H9 (cell line): ENCODE data around the gene PJA1. TPM values are rescaled to one million over a fixed set of nuclear protein-coding genes. Genes with fewer than 3 reads are reported as not detected.

Experiments used
- DNase-seq: peaks from one replicate; pipeline ENCODE4 v3.0.0-alpha.2; 2017
- H2AFZ ChIP-seq: one replicate; pipeline ENCODE4 v1.6.1; 2013; ENCODE audit warnings: mild to moderate bottlenecking, low read length, control low read depth, moderate library complexity
- H2AK5ac ChIP-seq: 2 replicates; pipeline ENCODE4 v1.6.1; 2013; ENCODE audit warnings: low read length, control low read depth, mixed read lengths; ENCODE audit not compliant: insufficient read length
- H2BK120ac ChIP-seq: one replicate; pipeline ENCODE4 v1.6.1; 2013; ENCODE audit warnings: low read depth, mild to moderate bottlenecking, low read length, control low read depth, inconsistent platforms; ENCODE audit not compliant: poor library complexity, severe bottlenecking
- H2BK12ac ChIP-seq: 2 replicates; pipeline ENCODE4 v1.6.1; 2013; ENCODE audit warnings: low read length, control low read depth, mixed read lengths, low read depth; ENCODE audit not compliant: insufficient read length
- H2BK15ac ChIP-seq: 2 replicates; pipeline ENCODE4 v1.6.1; 2013; ENCODE audit warnings: low read depth, low read length, control low read depth
- H2BK20ac ChIP-seq: one replicate; pipeline ENCODE4 v1.6.1; 2013; ENCODE audit warnings: low read depth, mild to moderate bottlenecking, low read length, control low read depth, inconsistent platforms; ENCODE audit not compliant: poor library complexity, severe bottlenecking
- H2BK5ac ChIP-seq: 2 replicates; pipeline ENCODE4 v1.6.1; 2013; ENCODE audit warnings: low read length, control low read depth, mixed read lengths; ENCODE audit not compliant: insufficient read length
- H3K14ac ChIP-seq: 2 replicates; pipeline ENCODE4 v1.6.1; 2013; ENCODE audit warnings: low read length, control low read depth; ENCODE audit not compliant: insufficient read depth
- H3K18ac ChIP-seq: 2 replicates; pipeline ENCODE4 v1.6.1; 2013; ENCODE audit warnings: low read depth, mild to moderate bottlenecking, mixed read lengths, low read length, control low read depth; ENCODE audit not compliant: insufficient read length
- H3K23ac ChIP-seq: 2 replicates; pipeline ENCODE4 v1.6.1; 2013; ENCODE audit warnings: low read length, control low read depth, mixed read lengths, low read depth; ENCODE audit not compliant: insufficient read length
- H3K23me2 ChIP-seq: 2 replicates; pipeline ENCODE4 v1.6.1; 2013; ENCODE audit warnings: low read depth, mild to moderate bottlenecking, mixed read lengths, low read length, control low read depth; ENCODE audit not compliant: insufficient read length, poor library complexity, severe bottlenecking
- H3K27ac ChIP-seq: 2 replicates; pipeline ENCODE4 v1.5.1; 2013; ENCODE audit warnings: low read length, control low read depth, mixed read lengths, low read depth; ENCODE audit not compliant: insufficient read length
- H3K27me3 ChIP-seq: 2 replicates; pipeline ENCODE4 v1.6.1; 2013; ENCODE audit warnings: low read length, control low read depth, inconsistent platforms; ENCODE audit not compliant: insufficient read depth
- H3K4ac ChIP-seq: 2 replicates; pipeline ENCODE4 v1.6.1; 2013; ENCODE audit warnings: low read depth, mild to moderate bottlenecking, control low read depth, inconsistent platforms, low read length, moderate library complexity
- H3K4me1 ChIP-seq: 2 replicates; pipeline ENCODE4 v1.6.1; 2013; ENCODE audit warnings: low read length, control low read depth, inconsistent platforms; ENCODE audit not compliant: insufficient read depth
- H3K4me2 ChIP-seq: 2 replicates; pipeline ENCODE4 v1.6.1; 2013; ENCODE audit warnings: low read length, control low read depth, mixed read lengths; ENCODE audit not compliant: insufficient read length, insufficient read depth
- H3K56ac ChIP-seq: 2 replicates; pipeline ENCODE4 v1.6.1; 2013; ENCODE audit warnings: low read depth, mild to moderate bottlenecking, mixed read lengths, low read length, control low read depth; ENCODE audit not compliant: insufficient read length
- H3K79me1 ChIP-seq: 2 replicates; pipeline ENCODE4 v1.6.1; 2013; ENCODE audit warnings: low read depth, mild to moderate bottlenecking, moderate library complexity, low read length, control low read depth, inconsistent platforms; ENCODE audit not compliant: insufficient read depth, poor library complexity, severe bottlenecking
- H3K79me2 ChIP-seq: 2 replicates; pipeline ENCODE4 v1.6.1; 2013; ENCODE audit warnings: low read length, control low read depth, inconsistent platforms; ENCODE audit not compliant: insufficient read depth
- H3K9ac ChIP-seq: 2 replicates; pipeline ENCODE4 v1.6.1; 2013; ENCODE audit warnings: low read length, control low read depth, mixed read lengths; ENCODE audit not compliant: insufficient read length; ENCODE audit errors: extremely low read depth
- H3K9me3 ChIP-seq: one replicate; pipeline ENCODE4 v1.6.1; 2013; ENCODE audit warnings: low read depth, low read length, inconsistent platforms; ENCODE audit not compliant: control insufficient read depth
- H3T11ph ChIP-seq: one replicate; pipeline ENCODE4 v1.6.1; 2013; ENCODE audit warnings: mild to moderate bottlenecking, low read length, control low read depth, inconsistent platforms
- H4K20me1 ChIP-seq: one replicate; pipeline ENCODE4 v1.6.1; 2013; ENCODE audit not compliant: control insufficient read depth, insufficient read length, insufficient read depth
- H4K5ac ChIP-seq: 2 replicates; pipeline ENCODE4 v1.6.1; 2013; ENCODE audit warnings: low read depth, mild to moderate bottlenecking, mixed read lengths, low read length, control low read depth; ENCODE audit not compliant: insufficient read length
- H4K8ac ChIP-seq: replicated peaks from 2 replicates; pipeline ENCODE4 v1.6.1; 2013; ENCODE audit warnings: low read length, control low read depth, mixed read lengths, low read depth; ENCODE audit not compliant: insufficient read length
- H4K91ac ChIP-seq: 2 replicates; pipeline ENCODE4 v1.6.1; 2013; ENCODE audit warnings: low read depth, mild to moderate bottlenecking, moderate library complexity, mixed read lengths, low read length, control low read depth; ENCODE audit not compliant: insufficient read length
- H3K27ac Mint-ChIP-seq, 3 experiments: 2 replicates in 2 of 3; 3 replicates in 1 of 3; pipeline ENCODE4 v1.8.0; 2020 to 2021; ENCODE audit warnings: mixed read lengths in 3 of 3, mild to moderate bottlenecking in 1 of 3, moderate library complexity in 1 of 3
- H3K27me3 Mint-ChIP-seq: 2 replicates; pipeline ENCODE4 v1.8.0; 2021; ENCODE audit warnings: low read depth, mild to moderate bottlenecking, moderate library complexity, mixed read lengths
- H3K36me3 Mint-ChIP-seq, 3 experiments: 2 replicates in 2 of 3; 3 replicates in 1 of 3; pipeline ENCODE4 v1.8.0; 2020 to 2021; ENCODE audit warnings: low read depth in 3 of 3, mixed read lengths in 3 of 3; ENCODE audit not compliant: insufficient read depth in 1 of 3
- H3K4me1 Mint-ChIP-seq, 2 experiments: 2 replicates each; pipeline ENCODE4 v1.8.0; 2020; ENCODE audit warnings: mixed read lengths in 2 of 2
- H3K4me3 Mint-ChIP-seq, 2 experiments: 2 replicates in 1 of 2; 3 replicates in 1 of 2; pipeline ENCODE4 v1.8.0; 2020 to 2021; ENCODE audit warnings: mild to moderate bottlenecking in 2 of 2, mixed read lengths in 2 of 2, moderate library complexity in 1 of 2
- H3K9me3 Mint-ChIP-seq, 2 experiments: 2 replicates in 1 of 2; 3 replicates in 1 of 2; pipeline ENCODE4 v1.8.0; 2020; ENCODE audit warnings: mild to moderate bottlenecking in 2 of 2, mixed read lengths in 2 of 2, moderate library complexity in 1 of 2
- CTCF ChIP-seq: fragments of 200-600 bp; sonication (generic); conservative IDR thresholded peaks from 3 replicates; pipeline ENCODE4 v1.8.0; 2021; ENCODE audit warnings: antibody characterized with exemption, mild to moderate bottlenecking
- WGBS: extraction: QIAGEN DNeasy Blood & Tissue Kit; methylation state at CpG from one replicate; pipeline ENCODE4 v1.1.7; 2013; ENCODE audit warnings: missing lambda C conversion rate, low lambda C conversion rate, mixed read lengths; ENCODE audit not compliant: insufficient read length; ENCODE audit errors: extremely low coverage; 5-methylcytosine and 5-hydroxymethylcytosine counted together
- total RNA-seq: library from RNA; stranded (reverse); gene quantifications from 2 replicates; pipeline ENCODE4 v1.2.1, GENCODE V29; 2021

The PJA1 gene
- total RNA-seq, 1 experiment from 2014 or later = 41.4 TPM

- no peak overlapping the region for H3K14ac ChIP-seq
- no peaks in the 10 kb centered on the region for H4K20me1 ChIP-seq
- H3T11ph ChIP-seq = no peak overlapping the region
- H4K8ac ChIP-seq = no peak overlapping the region
- H3K27ac ChIP-seq = no peak overlapping the region
- H3K56ac ChIP-seq = no peak overlapping the region
- H3K79me1 ChIP-seq = no peaks in the 10 kb centered on the region
- Mint-ChIP-seq H3K4me3 (no peak overlapping the region), H3K4me1 (peaks cover 3% of the 10 kb centered on the region in 2 experiments), H3K9me3 (peaks cover 73 to 74% of the 10 kb centered on the region in 2 experiments), H3K27me3 (peaks cover 42% of the 10 kb centered on the region), H3K36me3 (peaks cover 0 to 8% (median 3%) of the 10 kb centered on the region in 3 experiments; a peak in 3 of 7 replicates), H3K27ac (no peak overlapping the region)
- no peak overlapping the region for H2BK15ac ChIP-seq
- no peak overlapping the region for H2AFZ ChIP-seq
- WGBS = no CpG with 5 or more reads among the region's 3 CpGs
- no peak for DNase-seq
- H3K23ac ChIP-seq = no peak overlapping the region
- H3K27me3 ChIP-seq = no peaks in the 10 kb centered on the region
- H2BK12ac ChIP-seq = no peak overlapping the region
- no peak overlapping the region for H3K4ac ChIP-seq
- H2BK120ac ChIP-seq = no peak overlapping the region
- H4K5ac ChIP-seq = no peak overlapping the region
- H4K91ac ChIP-seq = no peak overlapping the region
- H3K4me2 ChIP-seq = no peak overlapping the region
- H3K79me2 ChIP-seq = no peaks in the 10 kb centered on the region
- H2BK5ac ChIP-seq = no peak overlapping the region
- no peaks in the 10 kb centered on the region for H3K4me1 ChIP-seq
- H3K9ac ChIP-seq = no peak overlapping the region
- TF ChIP-seq CTCF = no peak
- H2BK20ac ChIP-seq = no peak overlapping the region
- H2AK5ac ChIP-seq = no peak overlapping the region
- H3K9me3 ChIP-seq = no peaks in the 10 kb centered on the region
- no peak overlapping the region for H3K18ac ChIP-seq
- H3K23me2 ChIP-seq = no peaks in the 10 kb centered on the region
Measured at GRCh38 chrX:69172937-69173336, 7.7 kb upstream of the PJA1 start.
